MM.1S (cell line): ENCODE measurements around the gene METTL16.

ENCODE experiments used
- DNase-seq: peaks from one replicate; pipeline ENCODE4 v3.0.0-alpha.2; 2015
- H2AFZ ChIP-seq: fragments of 300-600 bp; sonication (generic); 2 replicates; pipeline ENCODE4 v1.6.0; 2016; ENCODE audit warnings: antibody characterized with exemption, low read length
- H3F3A ChIP-seq: fragments of 300-600 bp; sonication (generic); 2 replicates; pipeline ENCODE4 v1.6.1; 2016; ENCODE audit warnings: mild to moderate bottlenecking, antibody characterized with exemption, low read length, moderate library complexity, mixed read lengths; ENCODE audit not compliant: insufficient read depth
- H3K27ac ChIP-seq: fragments of 300-600 bp; sonication (generic); 2 replicates; pipeline ENCODE4 v1.5.1; 2016; ENCODE audit warnings: mild to moderate bottlenecking, low read length
- H3K27me3 ChIP-seq: fragments of 300-600 bp; sonication (generic); replicated peaks from 2 replicates; pipeline ENCODE4 v1.6.0; 2016; ENCODE audit warnings: low read length; ENCODE audit not compliant: insufficient read depth
- H3K36me3 ChIP-seq: fragments of 300-600 bp; sonication (generic); replicated peaks from 2 replicates; pipeline ENCODE4 v1.6.1; 2016; ENCODE audit warnings: mild to moderate bottlenecking, low read length, mixed read lengths; ENCODE audit not compliant: insufficient read depth
- H3K4me1 ChIP-seq: fragments of 300-600 bp; sonication (generic); 2 replicates; pipeline ENCODE4 v1.6.1; 2016; ENCODE audit warnings: low read length, mixed read lengths
- H3K4me2 ChIP-seq: fragments of 300-600 bp; sonication (generic); 2 replicates; pipeline ENCODE4 v1.6.0; 2016; ENCODE audit warnings: low read depth, low read length
- H3K4me3 ChIP-seq: fragments of 300-600 bp; sonication (generic); 2 replicates; pipeline ENCODE4 v1.5.1; 2016; ENCODE audit warnings: low read length, mixed read lengths
- H3K79me2 ChIP-seq: fragments of 300-600 bp; sonication (generic); 2 replicates; pipeline ENCODE4 v1.6.1; 2016; ENCODE audit warnings: mixed run types, low read length, mixed read lengths
- H3K9ac ChIP-seq: fragments of 300-600 bp; sonication (generic); 2 replicates; pipeline ENCODE4 v1.6.1; 2016; ENCODE audit warnings: low read length, mixed read lengths
- H3K9me2 ChIP-seq: fragments of 300-600 bp; sonication (generic); replicated peaks from 2 replicates; pipeline ENCODE4 v1.6.1; 2016; ENCODE audit warnings: mild to moderate bottlenecking, low read length, mixed read lengths; ENCODE audit not compliant: insufficient read depth
- H3K9me3 ChIP-seq: fragments of 300-600 bp; sonication (generic); replicated peaks from 2 replicates; pipeline ENCODE4 v1.6.1; 2016; ENCODE audit warnings: mild to moderate bottlenecking, low read length, mixed read lengths; ENCODE audit not compliant: insufficient read depth
- H4K20me1 ChIP-seq: fragments of 300-600 bp; sonication (generic); 2 replicates; pipeline ENCODE4 v1.6.1; 2016; ENCODE audit warnings: mild to moderate bottlenecking, low read length, moderate library complexity, mixed read lengths; ENCODE audit not compliant: insufficient read depth
- CTCF ChIP-seq: fragments of 300-600 bp; sonication (generic); IDR thresholded peaks from 2 replicates; pipeline ENCODE4 v1.5.1; 2016; ENCODE audit warnings: antibody characterized with exemption, low read length, mixed read lengths
- EZH2 ChIP-seq: fragments of 300-600 bp; sonication (generic); optimal IDR thresholded peaks from 2 replicates; pipeline ENCODE3; 2017; ENCODE audit warnings: low read depth, mild to moderate bottlenecking, antibody characterized with exemption, low read length, mixed read lengths
- EZH2phosphoT487 ChIP-seq: fragments of 300-600 bp; sonication (generic); IDR thresholded peaks from 2 replicates; pipeline ENCODE4 v1.6.1; 2018; ENCODE audit warnings: antibody characterized with exemption, low read length

METTL16 gene

GRCh38 chr17:2398182-2398581, 113.5 kb downstream of the METTL16 start:
- Histone ChIP-seq H3K27me3 (no peaks in the 10 kb centered on the region), H3K4me3 (no peak overlapping the region), H3K79me2 (peaks cover 55% of the 10 kb centered on the region), H4K20me1 (no peaks in the 10 kb centered on the region), H3K9me2 (no peaks in the 10 kb centered on the region), H3K9ac (no peak overlapping the region), H3K27ac (no peak overlapping the region), H3F3A (peaks cover 15% of the 10 kb centered on the region; the same call in 1 of the 2 replicates), H2AFZ (no peak overlapping the region), H3K4me1 (peaks cover 8% of the 10 kb centered on the region), H3K36me3 (no peaks in the 10 kb centered on the region), H3K4me2 (no peak overlapping the region), H3K9me3 (no peaks in the 10 kb centered on the region)
- no peak for TF ChIP-seq EZH2phosphoT487
- no peak for TF ChIP-seq CTCF
- TF ChIP-seq EZH2: no peak
- no peak for DNase-seq

GRCh38 chr17:2397247-2398171, 114.2 kb downstream of the METTL16 start:
- Histone ChIP-seq H3K27ac (peak overlapping the region; percentile 15; the same call in 1 of the 2 replicates), H4K20me1 (no peaks in the 10 kb centered on the region), H3K79me2 (peaks cover 55% of the 10 kb centered on the region), H3K9me2 (no peaks in the 10 kb centered on the region), H3K9ac (no peak overlapping the region; the same call in 1 of the 2 replicates), H3K4me1 (peaks cover 6% of the 10 kb centered on the region), H2AFZ (no peak overlapping the region), H3F3A (peaks cover 18% of the 10 kb centered on the region; the same call in 1 of the 2 replicates), H3K4me3 (peak overlapping the region; percentile 9; the same call in 1 of the 2 replicates), H3K36me3 (no peaks in the 10 kb centered on the region), H3K4me2 (peak overlapping the region; percentile 60; the same call in 1 of the 2 replicates), H3K27me3 (no peaks in the 10 kb centered on the region), H3K9me3 (no peaks in the 10 kb centered on the region)
- TF ChIP-seq EZH2 (no peak), EZH2phosphoT487 (no peak), CTCF (no peak)
- no peak for DNase-seq

GRCh38 chr17:2396568-2397246, 115.0 kb downstream of the METTL16 start:
- peaks cover 24% of the 10 kb centered on the region for H3F3A ChIP-seq
- DNase-seq: peak; percentile 51
- peak overlapping the region; percentile 60 for H3K4me2 ChIP-seq
- no peaks in the 10 kb centered on the region for H3K9me2 ChIP-seq
- peaks cover 3% of the 10 kb centered on the region for H3K4me1 ChIP-seq
- H3K79me2 ChIP-seq: peaks cover 58% of the 10 kb centered on the region
- H3K4me3 ChIP-seq: peak overlapping the region; percentile 9; the same call in 1 of the 2 replicates
- H3K27me3 ChIP-seq: no peaks in the 10 kb centered on the region
- peak overlapping the region; percentile 15; the same call in 1 of the 2 replicates for H3K27ac ChIP-seq
- no peaks in the 10 kb centered on the region for H3K36me3 ChIP-seq
- peak overlapping the region; percentile 27; the same call in 1 of the 2 replicates for H3K9ac ChIP-seq
- no peaks in the 10 kb centered on the region for H4K20me1 ChIP-seq
- H2AFZ ChIP-seq: no peak overlapping the region
- TF ChIP-seq EZH2phosphoT487 (no peak), EZH2 (no peak), CTCF (no peak)
- H3K9me3 ChIP-seq: no peaks in the 10 kb centered on the region
